H1 (cell line): ENCODE data around the gene ABHD13. TPM values are rescaled to one million over a fixed set of nuclear protein-coding genes. Genes with fewer than 3 reads are reported as not detected.

Experiments used
- CTCF ChIA-PET: fragments of 300-600 bp; sonication (Branson Sonifier 250); formaldehyde crosslinking; loops from one replicate; lab custom pipeline; 2021; ENCODE audit not compliant: partially characterized antibody; lab: Charles Lee
- POLR2A ChIA-PET: fragments of 300-600 bp; sonication (Branson Sonifier 250); formaldehyde crosslinking; loops from one replicate; lab custom pipeline; 2021; ENCODE audit warnings: inconsistent platforms; ENCODE audit not compliant: partially characterized antibody; lab: Charles Lee
- DNase-seq, 2 experiments: peaks; one replicate each; pipeline versions ENCODE4 v3.0.0 to v3.0.0-alpha.2; 2010 to 2022; ENCODE audit warnings: low spot score in 2 of 2, low read depth in 1 of 2, mixed read lengths in 1 of 2
- FAIRE-seq: peaks from 2 replicates; lab custom pipeline; 2011; peaks lifted over from hg19 to GRCh38; lab: Jason Lieb, UNC
- H2AFZ ChIP-seq: 2 replicates; pipeline ENCODE4 v1.8.1; 2012; ENCODE audit warnings: low read length, inconsistent platforms
- H2AK5ac ChIP-seq: 2 replicates; pipeline ENCODE4 v1.6.1; 2013; ENCODE audit warnings: low read depth, low read length
- H2BK120ac ChIP-seq: replicated peaks from 2 replicates; pipeline ENCODE3; 2013; ENCODE audit warnings: low read depth, low read length, inconsistent platforms
- H2BK12ac ChIP-seq: 2 replicates; pipeline ENCODE4 v1.6.1; 2013; ENCODE audit warnings: low read depth, low read length
- H2BK15ac ChIP-seq: 2 replicates; pipeline ENCODE4 v1.6.1; 2013; ENCODE audit warnings: low read length
- H2BK20ac ChIP-seq: 2 replicates; pipeline ENCODE4 v1.6.1; 2013; ENCODE audit warnings: low read length
- H2BK5ac ChIP-seq: 2 replicates; pipeline ENCODE4 v1.6.1; 2013; ENCODE audit warnings: low read depth, low read length
- H3K14ac ChIP-seq: 2 replicates; pipeline ENCODE4 v1.6.1; 2013; ENCODE audit warnings: inconsistent platforms; ENCODE audit not compliant: insufficient read length
- H3K18ac ChIP-seq: 2 replicates; pipeline ENCODE4 v1.6.1; 2013; ENCODE audit warnings: low read length; ENCODE audit errors: extremely low read depth
- H3K23ac ChIP-seq: 2 replicates; pipeline ENCODE4 v1.6.1; 2013; ENCODE audit warnings: inconsistent platforms; ENCODE audit not compliant: insufficient read length
- H3K23me2 ChIP-seq: 2 replicates; pipeline ENCODE4 v1.6.1; 2013; ENCODE audit warnings: low read depth, low read length
- H3K27ac ChIP-seq: 2 replicates; pipeline ENCODE4 v1.6.1; 2011; ENCODE audit warnings: low read depth, low read length, inconsistent platforms
- H3K27me3 ChIP-seq, 4 experiments: replicated peaks in 1 of 4; 1 replicate in 1 of 4; 2 replicates in 3 of 4; pipeline versions ENCODE4 v1.6.1 to v1.8.1; 2011 to 2013; ENCODE audit warnings: low read length in 3 of 4, mild to moderate bottlenecking in 3 of 4, inconsistent platforms in 2 of 4, mixed read lengths in 2 of 4, moderate library complexity in 1 of 4; ENCODE audit not compliant: control insufficient read depth in 3 of 4, insufficient read depth in 3 of 4; ENCODE audit errors: extremely low read depth in 1 of 4
- H3K36me3 ChIP-seq, 4 experiments: 2 replicates each; pipeline versions ENCODE4 v1.6.1 to v1.8.1; 2011 to 2013; ENCODE audit warnings: mild to moderate bottlenecking in 4 of 4, low read length in 3 of 4, moderate library complexity in 2 of 4, control low read depth in 1 of 4, inconsistent platforms in 1 of 4; ENCODE audit not compliant: insufficient read depth in 4 of 4, control insufficient read depth in 2 of 4
- H3K4ac ChIP-seq: replicated peaks from 2 replicates; pipeline ENCODE3; 2013; ENCODE audit warnings: low read length, low read depth, mixed read lengths, inconsistent platforms; ENCODE audit not compliant: insufficient read length
- H3K4me1 ChIP-seq, 4 experiments: replicated peaks in 1 of 4; 1 replicate in 1 of 4; 2 replicates in 3 of 4; pipeline versions ENCODE4 v1.6.1 to v1.8.1; 2011 to 2013; ENCODE audit warnings: low read length in 3 of 4, inconsistent platforms in 2 of 4, mixed read lengths in 1 of 4; ENCODE audit not compliant: insufficient read depth in 4 of 4, control insufficient read depth in 3 of 4
- H3K4me2 ChIP-seq, 2 experiments: 2 replicates each; pipeline versions ENCODE4 v1.6.1 to v1.8.1; 2011 to 2013; ENCODE audit warnings: low read depth in 2 of 2, low read length in 2 of 2, control low read depth in 1 of 2, inconsistent platforms in 1 of 2, mild to moderate bottlenecking in 1 of 2; ENCODE audit not compliant: insufficient read depth in 1 of 2
- H3K4me3 ChIP-seq, 4 experiments: fragments of 200-600, 300-600 bp in 1 of 4; sonication (generic), shearing (Covaris generic), sonication (Bioruptor Twin) in 1 of 4; 2 replicates each; pipeline versions ENCODE4 v1.5.1 to v1.8.1; 2011 to 2016; ENCODE audit warnings: low read length in 4 of 4, low read depth in 3 of 4, control low read depth in 2 of 4, inconsistent platforms in 2 of 4, mild to moderate bottlenecking in 2 of 4, mixed read lengths in 1 of 4, moderate library complexity in 1 of 4; ENCODE audit not compliant: insufficient read depth in 2 of 4; ENCODE audit errors: extremely low read depth in 1 of 4
- H3K56ac ChIP-seq: replicated peaks from 2 replicates; pipeline ENCODE3; 2013; ENCODE audit warnings: low read depth, mild to moderate bottlenecking, mixed read lengths, low read length, inconsistent platforms; ENCODE audit not compliant: insufficient read length
- H3K79me1 ChIP-seq: 2 replicates; pipeline ENCODE4 v1.6.1; 2013; ENCODE audit warnings: low read depth, low read length, control low read depth
- H3K79me2 ChIP-seq, 2 experiments: 2 replicates each; pipeline versions ENCODE4 v1.6.1 to v1.8.1; 2012 to 2013; ENCODE audit warnings: low read length in 2 of 2, mild to moderate bottlenecking in 2 of 2, inconsistent platforms in 1 of 2; ENCODE audit not compliant: insufficient read depth in 2 of 2, control insufficient read depth in 1 of 2
- H3K9ac ChIP-seq, 4 experiments: replicated peaks in 1 of 4; 1 replicate in 1 of 4; 2 replicates in 3 of 4; pipeline versions ENCODE4 v1.6.1 to v1.8.1; 2011 to 2013; ENCODE audit warnings: low read depth in 3 of 4, low read length in 3 of 4, control low read depth in 2 of 4, mild to moderate bottlenecking in 2 of 4, moderate library complexity in 2 of 4, inconsistent platforms in 1 of 4; ENCODE audit errors: extremely low read depth in 1 of 4
- H3K9me3 ChIP-seq, 2 experiments: 2 replicates each; pipeline versions ENCODE4 v1.6.1 to v1.8.1; 2012 to 2013; ENCODE audit warnings: mild to moderate bottlenecking in 2 of 2, moderate library complexity in 2 of 2, control low read depth in 1 of 2, inconsistent platforms in 1 of 2, low read depth in 1 of 2, low read length in 1 of 2, mixed read lengths in 1 of 2; ENCODE audit not compliant: insufficient read depth in 2 of 2
- H4K20me1 ChIP-seq, 2 experiments: replicated peaks in 1 of 2; 2 replicates each; pipeline versions ENCODE3 to v1.8.1; 2011 to 2013; ENCODE audit warnings: inconsistent platforms in 2 of 2, low read length in 2 of 2, mild to moderate bottlenecking in 1 of 2; ENCODE audit not compliant: insufficient read depth in 2 of 2, control insufficient read depth in 1 of 2
- H4K5ac ChIP-seq: 2 replicates; pipeline ENCODE4 v1.6.1; 2013; ENCODE audit warnings: low read length, low read depth, mixed read lengths, inconsistent platforms; ENCODE audit not compliant: insufficient read length
- H4K8ac ChIP-seq: 2 replicates; pipeline ENCODE4 v1.8.0; 2013; ENCODE audit warnings: mild to moderate bottlenecking, moderate library complexity, low read length, inconsistent platforms; ENCODE audit not compliant: insufficient read depth; ENCODE audit errors: extremely low read depth
- H4K91ac ChIP-seq: replicated peaks from 2 replicates; pipeline ENCODE3; 2013; ENCODE audit warnings: low read length, mixed read lengths, inconsistent platforms; ENCODE audit not compliant: insufficient read length
- FOSL1 ChIP-seq: IDR thresholded peaks from 2 replicates; pipeline ENCODE4 v1.6.1; 2011; ENCODE audit warnings: mild to moderate bottlenecking, low read depth, low read length, moderate library complexity; ENCODE audit not compliant: insufficient read depth
- NANOG ChIP-seq: IDR thresholded peaks from 2 replicates; pipeline ENCODE4 v1.6.1; 2011; ENCODE audit warnings: low read length, low read depth, mild to moderate bottlenecking, inconsistent platforms; ENCODE audit not compliant: insufficient read depth, poor library complexity, severe bottlenecking
- WGBS, 2 experiments: shearing (Covaris generic) in 1 of 2; methylation state at CpG; one replicate each; pipeline versions ENCODE4 v1.1.6 to v1.1.7; 2013 to 2015; ENCODE audit warnings: low lambda C conversion rate in 2 of 2, mixed read lengths in 2 of 2, inconsistent platforms in 1 of 2, low coverage in 1 of 2, missing lambda C conversion rate in 1 of 2; ENCODE audit not compliant: insufficient replicate concordance in 2 of 2, insufficient coverage in 1 of 2, insufficient read length in 1 of 2; ENCODE audit errors: extremely low coverage in 1 of 2, missing lambda C conversion rate in 1 of 2; 5-methylcytosine and 5-hydroxymethylcytosine counted together
- polyA plus RNA-seq, 7 experiments: library from polyadenylated mRNA; depleted of rRNA in 3 of 7; stranded (reverse) in 5 of 7; unstranded in 2 of 7; fragments of >200 nt in 5 of 7; fragments of 200-250 nt in 2 of 7; gene quantifications; 1 replicate in 5 of 7; 2 replicates in 1 of 7; 4 replicates in 1 of 7; pipeline versions ENCODE4 v1.2.1 to v1.2.3, GENCODE V29; 2011 to 2013; ENCODE audit warnings: missing spikeins in 2 of 7, mixed read lengths in 2 of 7
- total RNA-seq: library from RNA; stranded (reverse); fragmentation: NEBNext Ultra II Directional; extraction: Animal tissue kit (Norgen Biotek cat#: 25700); gene quantifications from 2 replicates; pipeline ENCODE4 v1.2.1, GENCODE V29; 2021

ABHD13 gene
- total and polyA plus RNA-seq, 2 of the 8 experiments (the other 6 are each of a cell fraction or from before 2014, with no cell fraction given), result 3.5 to 6.6 TPM

GRCh38 chr13:108270442-108270841 lies 52.2 kb downstream of the ABHD13 start:
- H3K4me3 ChIP-seq, result no peak overlapping the region
- H2AFZ ChIP-seq, result peak overlapping the region; percentile 23
- no peak overlapping the region for H4K5ac ChIP-seq
- H4K8ac ChIP-seq, result no peak overlapping the region
- H3K18ac ChIP-seq, result no peak overlapping the region
- no peak overlapping the region for H4K91ac ChIP-seq
- no peaks in the 10 kb centered on the region for H3K27me3 ChIP-seq
- H3K27ac ChIP-seq, result no peak overlapping the region
- H3K56ac ChIP-seq, result no peak overlapping the region
- no peaks in the 10 kb centered on the region; a peak in 1 of 7 replicates for H3K4me1 ChIP-seq
- ChIA-PET CTCF (interaction anchor here (0.7 to 1.6 kb wide), 4 partner anchors 9 to 223 kb away, joined by 3 to 4 read pairs (median 4); no protein-coding TSS in a partner anchor), POLR2A (no interaction called here)
- H3K4me2 ChIP-seq, result no peak overlapping the region
- no peaks in the 10 kb centered on the region; a peak in 1 of 8 replicates for H3K36me3 ChIP-seq
- H3K9me3 ChIP-seq, result no peaks in the 10 kb centered on the region
- no peak overlapping the region for H2BK20ac ChIP-seq
- no peak overlapping the region for H2BK120ac ChIP-seq
- DNase-seq (no peak), FAIRE-seq (no peak)
- H3K23ac ChIP-seq, result no peak overlapping the region
- H3K23me2 ChIP-seq, result no peaks in the 10 kb centered on the region; the same call in 1 of the 2 replicates
- no peaks in the 10 kb centered on the region for H3K79me2 ChIP-seq
- no peak overlapping the region for H2BK5ac ChIP-seq
- no peaks in the 10 kb centered on the region for H4K20me1 ChIP-seq
- 87% methylated on average over 3 of the region's 3 CpGs; no CpG with 5 or more reads in 1 of the 2 experiments for WGBS, 2 experiments
- TF ChIP-seq NANOG (no peak), FOSL1 (no peak)
- H2BK15ac ChIP-seq, result no peak overlapping the region
- H2BK12ac ChIP-seq, result no peak overlapping the region
- H3K14ac ChIP-seq, result no peak overlapping the region
- no peak overlapping the region for H2AK5ac ChIP-seq
- no peaks in the 10 kb centered on the region for H3K79me1 ChIP-seq
- H3K4ac ChIP-seq, result no peak overlapping the region
- H3K9ac ChIP-seq, result no peak overlapping the region
